NCI-H1105 (cell line): Measurements from ENCODE around the gene RGMB.

Experiments used
- DNase-seq: peaks from one replicate; lab custom pipeline; 2025; lab: John Stamatoyannopoulos, UW

Gene RGMB

DNA sequence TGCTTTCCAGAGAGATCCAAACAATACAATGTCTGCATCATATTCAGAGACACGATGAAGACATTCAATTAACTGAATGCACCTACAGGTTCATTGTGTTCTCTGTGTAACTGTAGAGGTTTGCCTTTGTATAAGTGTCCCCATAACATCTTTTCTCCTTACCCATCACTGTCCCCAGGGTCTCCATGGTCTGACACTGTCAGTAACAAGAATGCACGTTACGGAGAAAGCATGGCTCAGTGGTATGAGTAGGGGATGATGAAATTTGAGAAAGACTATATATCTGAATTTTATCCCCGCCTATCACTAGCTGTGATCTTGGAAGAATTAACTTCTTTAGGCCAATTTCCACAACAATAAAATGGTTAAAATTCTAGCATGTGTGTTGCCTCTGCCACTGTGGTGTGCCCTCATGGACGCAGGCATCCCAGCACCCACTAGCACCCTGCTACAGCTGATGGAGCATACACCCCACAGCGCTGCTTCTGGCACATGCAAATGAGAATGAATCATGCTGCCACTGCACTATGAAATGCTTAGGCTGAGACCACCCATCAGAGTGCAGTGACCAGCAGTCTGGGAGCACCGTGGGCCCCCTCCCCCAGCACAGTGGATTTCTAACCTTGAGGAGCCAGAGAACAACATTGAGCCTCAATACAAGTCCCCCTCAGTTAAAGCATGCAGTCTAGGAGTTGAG, 54.3 kb downstream of the RGMB start:
- DNase-seq: no peak

DNA sequence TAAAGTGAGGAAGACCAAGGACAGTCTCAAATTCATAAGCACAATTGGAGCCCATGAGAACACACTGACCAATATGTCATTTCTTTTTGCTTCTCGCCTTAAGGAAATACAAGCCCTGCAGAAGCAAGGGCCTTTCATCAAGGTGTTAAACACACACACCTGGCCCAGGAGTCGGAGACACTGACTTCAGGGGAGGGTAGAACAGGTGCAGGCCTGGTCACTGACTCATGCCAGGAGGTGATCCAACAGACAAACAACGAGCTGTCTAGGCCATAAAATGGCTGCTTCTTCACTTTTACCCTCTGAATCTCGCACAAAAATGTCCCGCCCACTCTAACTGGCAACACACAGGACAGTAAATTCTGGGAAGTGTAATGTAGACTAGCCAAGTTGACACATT, 62.7 kb downstream of the RGMB start:
- no peak for DNase-seq

DNA sequence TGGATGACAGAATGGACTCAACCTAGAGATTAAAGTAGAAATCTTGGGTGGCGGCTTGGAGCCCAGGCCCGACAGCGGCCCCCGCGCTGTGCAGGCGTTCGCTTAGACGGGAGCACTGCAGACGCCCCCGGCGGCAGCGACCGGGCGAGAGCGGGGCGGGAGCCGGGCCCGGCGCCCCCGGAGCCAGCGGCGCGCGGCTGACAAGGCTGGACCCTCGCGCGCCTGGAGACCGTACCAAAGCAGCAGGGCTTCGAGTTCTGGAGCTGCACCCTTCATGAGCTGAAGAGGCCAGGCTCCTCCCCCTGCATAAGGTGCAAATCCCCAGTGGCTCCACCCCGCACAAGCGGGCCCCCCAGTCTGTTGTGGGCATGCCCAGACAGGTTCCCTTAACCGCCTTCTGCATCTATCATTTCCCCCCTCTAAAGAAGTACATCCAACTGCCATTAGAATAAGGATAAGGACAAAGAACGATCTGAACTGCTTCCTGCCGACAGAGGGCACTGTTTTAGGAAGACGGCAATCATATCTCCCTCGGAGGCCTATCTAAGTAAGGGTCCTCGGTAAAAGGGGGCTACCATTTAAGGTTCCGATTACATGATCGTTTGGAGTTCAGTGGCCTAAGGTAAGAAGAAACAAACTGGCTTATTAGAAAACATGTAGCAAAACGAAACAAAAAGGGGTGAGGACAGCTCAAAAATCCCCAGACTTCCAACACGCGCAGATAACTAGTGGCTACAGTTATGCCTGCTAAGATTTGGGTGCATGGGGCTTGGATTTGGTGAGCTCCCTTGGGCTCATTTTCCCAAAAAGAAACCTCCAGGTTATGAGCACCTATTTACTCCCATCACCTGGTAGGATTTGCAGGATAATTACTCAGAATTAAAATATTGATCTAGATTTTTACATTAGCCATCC, 66.3 kb downstream of the RGMB start:
- DNase-seq: no peak

DNA sequence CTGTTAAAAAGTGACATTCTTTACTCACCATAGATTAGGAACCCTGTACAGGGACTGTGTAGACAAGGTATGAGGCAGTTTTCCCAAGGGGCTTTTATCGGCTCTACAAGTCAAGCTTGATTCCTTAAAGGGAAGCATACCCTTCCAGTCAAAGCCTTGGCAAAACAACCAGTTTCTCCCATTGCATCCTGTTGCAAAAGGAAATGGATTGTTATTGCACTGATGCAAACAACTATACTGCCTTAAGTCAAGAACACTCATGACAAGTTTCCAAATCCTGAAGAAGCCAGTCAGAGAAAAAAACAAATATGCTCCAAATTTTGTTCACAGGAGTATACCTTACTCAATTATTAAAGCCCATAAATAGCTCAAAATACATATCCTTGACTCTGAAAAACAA, 67.5 kb downstream of the RGMB start:
- DNase-seq: no peak

DNA sequence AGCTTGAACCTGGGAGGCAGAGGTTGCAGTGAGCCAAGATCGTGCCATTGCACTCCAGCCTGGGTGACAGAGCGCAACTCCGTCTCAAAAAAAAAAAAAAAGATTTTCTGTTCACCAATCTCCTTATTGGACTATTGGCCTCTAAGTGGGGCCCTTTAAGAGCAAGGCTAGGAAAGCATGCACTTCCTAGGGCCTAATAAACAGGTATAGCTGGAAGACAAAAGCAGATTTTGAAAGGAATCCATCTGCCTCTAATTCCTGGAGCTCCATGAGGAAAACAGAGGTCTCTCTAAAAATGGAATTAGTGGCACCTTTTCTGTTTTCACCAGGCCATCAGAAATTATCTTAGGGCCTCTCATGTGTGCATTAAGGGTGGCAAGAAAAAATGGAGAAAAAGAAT, 70.0 kb downstream of the RGMB start:
- DNase-seq: no peak

DNA sequence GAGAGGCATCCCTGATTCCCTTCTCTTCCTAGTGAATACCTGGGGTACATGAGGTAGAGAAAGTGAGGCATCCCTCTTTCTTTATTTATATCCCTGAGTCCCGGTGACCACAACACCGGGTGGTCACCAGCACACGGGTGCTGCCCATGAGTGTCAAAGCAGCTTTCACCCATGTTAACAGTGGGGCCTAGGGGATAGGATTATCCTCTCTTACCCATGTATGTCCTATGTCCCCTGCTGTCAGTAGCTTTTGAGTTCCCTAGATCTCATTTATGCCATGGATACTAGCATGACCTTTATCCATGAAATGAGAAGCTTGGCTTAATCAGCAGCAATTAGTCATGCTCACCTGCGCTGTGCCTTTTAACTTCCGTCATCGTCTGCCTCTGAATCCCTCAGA, 71.4 kb downstream of the RGMB start:
- DNase-seq: no peak

DNA sequence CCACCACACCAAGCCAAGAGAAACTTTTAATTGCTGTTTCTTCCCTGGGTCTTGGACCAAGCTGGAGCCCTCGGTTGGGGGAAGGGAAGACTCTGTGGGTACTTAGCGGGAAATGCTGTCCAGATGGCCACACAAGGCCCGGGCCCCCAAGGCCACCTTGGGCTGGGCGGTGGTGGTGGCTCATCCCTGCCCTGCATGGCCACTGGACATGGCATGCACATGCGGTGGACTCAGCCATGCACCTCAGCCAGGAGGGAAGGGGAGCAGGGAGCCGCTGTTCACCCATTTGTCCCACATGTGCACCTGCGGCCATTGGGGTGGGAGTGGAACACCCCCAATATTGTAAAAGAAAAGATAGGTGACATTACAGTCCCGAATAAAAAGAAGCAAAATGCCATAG, 72.4 kb downstream of the RGMB start:
- DNase-seq: no peak
